Measurements from ENCODE around the gene MKKS.

The MKKS gene

DNA sequence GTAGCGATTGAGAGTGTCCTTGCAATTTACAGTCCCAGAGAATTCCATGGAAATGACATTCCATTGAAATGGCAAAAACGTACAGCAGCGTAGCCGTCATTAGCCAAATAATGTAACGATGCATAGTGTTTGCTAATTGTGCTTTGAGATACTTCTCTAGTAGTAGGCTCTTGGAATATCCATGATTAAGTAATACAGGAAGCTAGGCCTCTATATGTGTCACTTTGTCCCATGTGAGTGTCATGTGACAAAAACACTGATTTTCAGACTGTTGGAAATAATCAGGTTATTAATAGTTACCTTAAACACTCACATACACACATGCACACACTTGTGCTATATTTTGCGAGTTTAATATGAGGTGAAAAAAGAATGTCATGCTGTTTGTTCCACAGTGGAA is 36.3 kb upstream of the MKKS start:
- no peak overlapping the region for H3K9ac ChIP-seq (ENCODE audit: low read depth, low read length)
- H3K4me1 ChIP-seq (ENCODE audit: insufficient read depth, low read length): no peaks in the 10 kb centered on the region
- peaks cover 9% of the 10 kb centered on the region; the same call in 1 of the 2 replicates for H3K36me3 ChIP-seq (ENCODE audit: insufficient read depth, low read length)
- no peaks in the 10 kb centered on the region for H3K9me3 ChIP-seq (ENCODE audit: insufficient read depth, low read length, severe bottlenecking)
- no peak overlapping the region for H3K4me2 ChIP-seq (ENCODE audit: insufficient read depth, low read length)
- ATAC-seq (ENCODE audit: insufficient read depth, low read depth) (no peak), DNase-seq (no peak)
- no peaks in the 10 kb centered on the region for H3K27me3 ChIP-seq (ENCODE audit: insufficient read depth, low read length, poor library complexity)
- no peak overlapping the region for H3K27ac ChIP-seq (ENCODE audit: low read length)
- H3K79me2 ChIP-seq (ENCODE audit: insufficient read depth, low read length): peaks cover 64% of the 10 kb centered on the region
- no peak overlapping the region for H2AFZ ChIP-seq (ENCODE audit: low read depth, low read length)
- TF ChIP-seq, protein P1, sequence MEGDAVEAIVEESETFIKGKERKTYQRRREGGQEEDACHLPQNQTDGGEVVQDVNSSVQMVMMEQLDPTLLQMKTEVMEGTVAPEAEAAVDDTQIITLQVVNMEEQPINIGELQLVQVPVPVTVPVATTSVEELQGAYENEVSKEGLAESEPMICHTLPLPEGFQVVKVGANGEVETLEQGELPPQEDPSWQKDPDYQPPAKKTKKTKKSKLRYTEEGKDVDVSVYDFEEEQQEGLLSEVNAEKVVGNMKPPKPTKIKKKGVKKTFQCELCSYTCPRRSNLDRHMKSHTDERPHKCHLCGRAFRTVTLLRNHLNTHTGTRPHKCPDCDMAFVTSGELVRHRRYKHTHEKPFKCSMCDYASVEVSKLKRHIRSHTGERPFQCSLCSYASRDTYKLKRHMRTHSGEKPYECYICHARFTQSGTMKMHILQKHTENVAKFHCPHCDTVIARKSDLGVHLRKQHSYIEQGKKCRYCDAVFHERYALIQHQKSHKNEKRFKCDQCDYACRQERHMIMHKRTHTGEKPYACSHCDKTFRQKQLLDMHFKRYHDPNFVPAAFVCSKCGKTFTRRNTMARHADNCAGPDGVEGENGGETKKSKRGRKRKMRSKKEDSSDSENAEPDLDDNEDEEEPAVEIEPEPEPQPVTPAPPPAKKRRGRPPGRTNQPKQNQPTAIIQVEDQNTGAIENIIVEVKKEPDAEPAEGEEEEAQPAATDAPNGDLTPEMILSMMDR (IDR thresholded peaks at IDR 0.05; ENCODE audit: borderline replicate concordance, extremely low read depth, low read length, poor library complexity, severe bottlenecking): no peak
- TF ChIP-seq EZH2 (IDR thresholded peaks at IDR 0.05; ENCODE audit: borderline replicate concordance, low read depth, low read length, severe bottlenecking): no peak
- peaks cover 5% of the 10 kb centered on the region; the same call in 1 of the 2 replicates for H4K20me1 ChIP-seq (ENCODE audit: insufficient read depth, low read length)
- no peak overlapping the region for H3K4me3 ChIP-seq (ENCODE audit: low read depth in 1 of 2, low read length in 2 of 2)

DNA sequence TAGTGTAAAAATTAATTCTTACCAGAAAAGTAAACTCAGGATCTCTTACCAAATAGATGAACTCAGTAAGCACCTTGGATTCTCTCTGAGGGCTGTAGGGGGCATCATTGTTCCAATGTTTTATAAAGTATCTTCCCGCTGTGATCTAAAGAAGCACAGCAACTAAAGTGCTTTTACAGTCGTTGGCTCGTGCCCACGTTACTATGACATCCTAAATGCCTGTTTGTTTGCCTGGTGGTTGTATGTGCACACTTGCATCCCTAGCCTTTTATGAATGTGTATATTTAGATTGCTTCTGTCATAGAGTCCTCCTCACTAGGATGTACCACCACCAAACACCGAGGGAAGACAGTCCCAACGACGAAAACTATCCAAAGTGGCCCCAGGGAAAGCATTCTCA is 35.6 kb upstream of the MKKS start:
- H3K9ac ChIP-seq (ENCODE audit: low read depth, low read length): no peak overlapping the region
- H3K4me1 ChIP-seq (ENCODE audit: insufficient read depth, low read length): no peaks in the 10 kb centered on the region
- no peak overlapping the region for H3K27ac ChIP-seq (ENCODE audit: low read length)
- H3K4me2 ChIP-seq (ENCODE audit: insufficient read depth, low read length): no peak overlapping the region
- ATAC-seq (ENCODE audit: insufficient read depth, low read depth) (peak; percentile 80), DNase-seq (peak; percentile 29)
- TF ChIP-seq, protein P1 (IDR thresholded peaks at IDR 0.05; ENCODE audit: borderline replicate concordance, extremely low read depth, low read length, poor library complexity, severe bottlenecking): peak; percentile 56
- no peak for TF ChIP-seq EZH2 (IDR thresholded peaks at IDR 0.05; ENCODE audit: borderline replicate concordance, low read depth, low read length, severe bottlenecking)
- peaks cover 64% of the 10 kb centered on the region for H3K79me2 ChIP-seq (ENCODE audit: insufficient read depth, low read length)
- H3K36me3 ChIP-seq (ENCODE audit: insufficient read depth, low read length): peaks cover 9% of the 10 kb centered on the region; the same call in 1 of the 2 replicates
- no peak overlapping the region for H2AFZ ChIP-seq (ENCODE audit: low read depth, low read length)
- H3K4me3 ChIP-seq (ENCODE audit: low read depth in 1 of 2, low read length in 2 of 2): no peak overlapping the region
- H4K20me1 ChIP-seq (ENCODE audit: insufficient read depth, low read length): no peaks in the 10 kb centered on the region
- no peaks in the 10 kb centered on the region for H3K27me3 ChIP-seq (ENCODE audit: insufficient read depth, low read length, poor library complexity)
- H3K9me3 ChIP-seq (ENCODE audit: insufficient read depth, low read length, severe bottlenecking): no peaks in the 10 kb centered on the region

DNA sequence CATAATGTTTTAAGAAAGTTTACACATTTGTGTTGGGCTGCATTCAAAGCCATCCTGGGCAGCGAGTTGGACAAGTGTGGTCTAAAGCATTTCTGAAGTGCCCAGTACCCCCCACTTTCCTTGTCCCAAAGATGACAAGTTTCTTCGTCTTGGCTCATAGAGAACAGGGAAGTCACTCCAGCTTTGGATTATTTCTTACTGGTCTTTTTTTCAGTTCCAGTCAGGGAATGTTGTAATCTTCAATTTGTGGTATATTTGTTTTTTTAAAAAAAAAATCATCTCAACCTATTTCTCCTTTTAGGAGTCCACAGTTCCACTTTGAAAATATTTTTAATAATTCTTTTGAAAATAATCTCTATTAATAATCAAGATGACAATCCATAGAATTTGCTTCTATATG is 35.0 kb upstream of the MKKS start:
- H3K4me3 ChIP-seq (ENCODE audit: low read depth in 1 of 2, low read length in 2 of 2): no peak overlapping the region
- H3K27me3 ChIP-seq (ENCODE audit: insufficient read depth, low read length, poor library complexity): no peaks in the 10 kb centered on the region
- no peak overlapping the region for H3K4me2 ChIP-seq (ENCODE audit: insufficient read depth, low read length)
- no peaks in the 10 kb centered on the region for H4K20me1 ChIP-seq (ENCODE audit: insufficient read depth, low read length)
- DNase-seq (no peak), ATAC-seq (ENCODE audit: insufficient read depth, low read depth) (no peak)
- no peak overlapping the region for H3K27ac ChIP-seq (ENCODE audit: low read length)
- no peak overlapping the region for H3K9ac ChIP-seq (ENCODE audit: low read depth, low read length)
- TF ChIP-seq, protein P1 (IDR thresholded peaks at IDR 0.05; ENCODE audit: borderline replicate concordance, extremely low read depth, low read length, poor library complexity, severe bottlenecking): no peak
- no peak for TF ChIP-seq EZH2 (IDR thresholded peaks at IDR 0.05; ENCODE audit: borderline replicate concordance, low read depth, low read length, severe bottlenecking)
- peaks cover 62% of the 10 kb centered on the region for H3K79me2 ChIP-seq (ENCODE audit: insufficient read depth, low read length)
- H2AFZ ChIP-seq (ENCODE audit: low read depth, low read length): no peak overlapping the region
- H3K4me1 ChIP-seq (ENCODE audit: insufficient read depth, low read length): no peaks in the 10 kb centered on the region
- H3K9me3 ChIP-seq (ENCODE audit: insufficient read depth, low read length, severe bottlenecking): no peaks in the 10 kb centered on the region
- peaks cover 9% of the 10 kb centered on the region; the same call in 1 of the 2 replicates for H3K36me3 ChIP-seq (ENCODE audit: insufficient read depth, low read length)
